Cardiac muscle cell (in vitro differentiated cells and primary cell): ENCODE measurements around the gene SMARCA4. TPM values are rescaled to one million over a fixed set of nuclear protein-coding genes. Genes with fewer than 3 reads are reported as not detected.

ENCODE experiments used
- DNase-seq, 2 donors: peaks; one replicate each; pipeline versions ENCODE4 v3.0.0 to v3.0.0-alpha.2; 2010 to 2017; ENCODE audit warnings: low read depth in 1 of 2, low spot score in 1 of 2
- H3K27ac ChIP-seq: fragments of 200-600 bp; sonication (generic); 2 replicates; pipeline ENCODE4 v1.5.1; 2016
- H3K27me3 ChIP-seq: fragments of 200-600 bp; sonication (generic); 2 replicates; pipeline ENCODE4 v1.6.0; 2016; ENCODE audit warnings: control low read depth
- H3K36me3 ChIP-seq: fragments of 200-600 bp; sonication (generic); 2 replicates; pipeline ENCODE4 v1.5.1; 2016; ENCODE audit warnings: control low read depth
- H3K4me1 ChIP-seq: fragments of 200-600 bp; sonication (generic); 2 replicates; pipeline ENCODE4 v1.8.1; 2017; ENCODE audit warnings: low read depth, mild to moderate bottlenecking, mixed run types
- H3K4me3 ChIP-seq: fragments of 200-600 bp; sonication (generic); 2 replicates; pipeline ENCODE4 v1.5.1; 2016; ENCODE audit warnings: mild to moderate bottlenecking
- H3K9me3 ChIP-seq: fragments of 200-600 bp; sonication (generic); 2 replicates; pipeline ENCODE4 v1.5.1; 2017; ENCODE audit warnings: low read depth, mild to moderate bottlenecking, control low read depth
- polyA plus RNA-seq: library from polyadenylated mRNA; unstranded; fragments of >200 nt; fragmentation: Nextera tagmentation; extraction: Ambion mirVana; gene quantifications from 2 replicates; pipeline ENCODE4 v1.2.1, GENCODE V29; 2016
- total RNA-seq: library from RNA; depleted of rRNA; stranded (reverse); fragments of >200 nt; gene quantifications from 2 replicates; pipeline ENCODE4 v1.2.3, GENCODE V29; 2016
- TF ChIP-seq, protein P1 (sequence below): IDR thresholded peaks from 2 replicates; pipeline ENCODE4 v1.5.1; 2012; ENCODE audit warnings: low read depth, mild to moderate bottlenecking, low read length

SMARCA4 gene
- total and polyA plus RNA-seq, 2 experiments from 2014 or later = 178 to 212 TPM

DNA sequence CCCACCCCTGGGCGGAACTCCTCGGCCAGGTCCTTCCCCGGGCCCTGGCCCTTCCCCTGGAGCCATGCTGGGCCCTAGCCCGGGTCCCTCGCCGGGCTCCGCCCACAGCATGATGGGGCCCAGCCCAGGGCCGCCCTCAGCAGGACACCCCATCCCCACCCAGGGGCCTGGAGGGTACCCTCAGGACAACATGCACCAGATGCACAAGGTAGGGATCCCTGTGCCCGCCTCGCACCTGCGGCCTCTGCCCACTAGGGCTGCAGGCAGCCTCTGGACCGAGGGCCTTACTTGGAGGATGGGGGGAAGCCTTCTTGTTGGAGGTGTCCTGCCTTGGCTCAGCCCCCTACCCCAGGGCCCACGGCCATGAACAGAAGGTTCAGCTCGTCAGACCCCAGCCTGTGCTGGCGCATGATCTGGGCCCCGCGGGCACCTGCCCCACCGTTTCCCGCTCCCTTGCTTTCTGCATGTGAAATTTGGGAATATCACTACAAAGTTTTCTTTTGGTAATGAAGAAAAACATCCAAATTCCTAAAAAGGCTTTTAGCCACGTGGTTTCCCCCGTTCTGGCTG is 23.4 kb downstream of the SMARCA4 start:
- DNase-seq = no peak
- Histone ChIP-seq H3K36me3 (peaks cover 29% of the 10 kb centered on the region), H3K4me1 (no peaks in the 10 kb centered on the region), H3K9me3 (no peaks in the 10 kb centered on the region), H3K27me3 (no peaks in the 10 kb centered on the region), H3K27ac (no peak overlapping the region), H3K4me3 (no peak overlapping the region)
- TF ChIP-seq, protein P1, sequence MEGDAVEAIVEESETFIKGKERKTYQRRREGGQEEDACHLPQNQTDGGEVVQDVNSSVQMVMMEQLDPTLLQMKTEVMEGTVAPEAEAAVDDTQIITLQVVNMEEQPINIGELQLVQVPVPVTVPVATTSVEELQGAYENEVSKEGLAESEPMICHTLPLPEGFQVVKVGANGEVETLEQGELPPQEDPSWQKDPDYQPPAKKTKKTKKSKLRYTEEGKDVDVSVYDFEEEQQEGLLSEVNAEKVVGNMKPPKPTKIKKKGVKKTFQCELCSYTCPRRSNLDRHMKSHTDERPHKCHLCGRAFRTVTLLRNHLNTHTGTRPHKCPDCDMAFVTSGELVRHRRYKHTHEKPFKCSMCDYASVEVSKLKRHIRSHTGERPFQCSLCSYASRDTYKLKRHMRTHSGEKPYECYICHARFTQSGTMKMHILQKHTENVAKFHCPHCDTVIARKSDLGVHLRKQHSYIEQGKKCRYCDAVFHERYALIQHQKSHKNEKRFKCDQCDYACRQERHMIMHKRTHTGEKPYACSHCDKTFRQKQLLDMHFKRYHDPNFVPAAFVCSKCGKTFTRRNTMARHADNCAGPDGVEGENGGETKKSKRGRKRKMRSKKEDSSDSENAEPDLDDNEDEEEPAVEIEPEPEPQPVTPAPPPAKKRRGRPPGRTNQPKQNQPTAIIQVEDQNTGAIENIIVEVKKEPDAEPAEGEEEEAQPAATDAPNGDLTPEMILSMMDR = no peak

DNA sequence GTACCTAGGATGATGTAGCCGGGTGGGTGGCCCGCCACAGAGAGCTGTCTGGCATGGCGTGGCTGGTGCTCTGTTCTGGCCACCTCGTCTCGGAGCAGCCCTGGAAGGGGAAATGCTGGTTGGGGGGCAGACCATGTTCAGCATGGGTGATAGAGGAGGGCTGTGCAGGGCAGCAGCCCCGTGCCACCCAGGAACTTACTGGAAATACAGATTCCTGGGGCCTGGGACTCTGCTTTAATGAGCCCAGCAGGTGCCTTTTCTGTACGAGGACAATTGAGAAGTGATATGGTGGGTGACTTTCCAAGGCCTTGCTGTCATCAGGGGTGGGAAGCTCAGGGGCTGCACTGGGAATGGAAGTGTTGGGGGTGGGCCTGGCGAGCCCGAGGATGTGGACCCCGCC is 24.7 kb downstream of the SMARCA4 start:
- H3K4me3 ChIP-seq = no peak overlapping the region
- H3K4me1 ChIP-seq = no peaks in the 10 kb centered on the region
- DNase-seq = no peak
- H3K27ac ChIP-seq = no peak overlapping the region
- no peaks in the 10 kb centered on the region for H3K9me3 ChIP-seq
- peaks cover 37% of the 10 kb centered on the region for H3K36me3 ChIP-seq
- no peaks in the 10 kb centered on the region for H3K27me3 ChIP-seq
- TF ChIP-seq, protein P1 = no peak

DNA sequence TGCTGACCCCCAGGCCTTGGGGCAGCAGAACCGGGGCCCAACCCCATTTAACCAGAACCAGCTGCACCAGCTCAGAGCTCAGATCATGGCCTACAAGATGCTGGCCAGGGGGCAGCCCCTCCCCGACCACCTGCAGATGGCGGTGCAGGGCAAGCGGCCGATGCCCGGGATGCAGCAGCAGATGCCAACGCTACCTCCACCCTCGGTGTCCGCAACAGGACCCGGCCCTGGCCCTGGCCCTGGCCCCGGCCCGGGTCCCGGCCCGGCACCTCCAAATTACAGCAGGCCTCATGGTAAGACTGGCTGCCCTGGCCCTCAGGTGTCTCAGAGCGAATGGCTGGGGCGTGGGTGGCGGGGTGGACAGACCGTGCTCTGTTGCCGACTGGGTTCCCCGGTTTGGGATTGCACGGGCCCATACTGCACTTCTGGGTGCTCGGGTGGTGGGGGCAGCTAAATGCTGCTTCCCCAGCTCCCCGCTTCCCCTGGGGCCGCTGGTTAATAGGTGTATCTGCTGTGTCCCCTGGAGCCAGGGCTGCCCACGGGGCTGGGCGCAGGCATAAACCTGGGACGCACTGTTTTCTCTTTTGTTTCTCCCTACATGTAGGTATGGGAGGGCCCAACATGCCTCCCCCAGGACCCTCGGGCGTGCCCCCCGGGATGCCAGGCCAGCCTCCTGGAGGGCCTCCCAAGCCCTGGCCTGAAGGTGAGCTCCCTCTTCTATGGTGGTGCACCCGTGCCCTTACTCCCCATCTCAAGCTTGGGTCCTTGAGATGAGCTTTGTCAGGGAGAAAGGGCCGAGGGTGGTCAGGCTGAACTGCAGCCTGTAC is 25.7 kb downstream of the SMARCA4 start:
- H3K36me3 ChIP-seq = peaks cover 47% of the 10 kb centered on the region
- TF ChIP-seq, protein P1 = no peak
- no peak overlapping the region for H3K4me3 ChIP-seq
- no peaks in the 10 kb centered on the region for H3K27me3 ChIP-seq
- H3K27ac ChIP-seq = no peak overlapping the region
- no peak for DNase-seq
- H3K4me1 ChIP-seq = no peaks in the 10 kb centered on the region
- H3K9me3 ChIP-seq = no peaks in the 10 kb centered on the region

DNA sequence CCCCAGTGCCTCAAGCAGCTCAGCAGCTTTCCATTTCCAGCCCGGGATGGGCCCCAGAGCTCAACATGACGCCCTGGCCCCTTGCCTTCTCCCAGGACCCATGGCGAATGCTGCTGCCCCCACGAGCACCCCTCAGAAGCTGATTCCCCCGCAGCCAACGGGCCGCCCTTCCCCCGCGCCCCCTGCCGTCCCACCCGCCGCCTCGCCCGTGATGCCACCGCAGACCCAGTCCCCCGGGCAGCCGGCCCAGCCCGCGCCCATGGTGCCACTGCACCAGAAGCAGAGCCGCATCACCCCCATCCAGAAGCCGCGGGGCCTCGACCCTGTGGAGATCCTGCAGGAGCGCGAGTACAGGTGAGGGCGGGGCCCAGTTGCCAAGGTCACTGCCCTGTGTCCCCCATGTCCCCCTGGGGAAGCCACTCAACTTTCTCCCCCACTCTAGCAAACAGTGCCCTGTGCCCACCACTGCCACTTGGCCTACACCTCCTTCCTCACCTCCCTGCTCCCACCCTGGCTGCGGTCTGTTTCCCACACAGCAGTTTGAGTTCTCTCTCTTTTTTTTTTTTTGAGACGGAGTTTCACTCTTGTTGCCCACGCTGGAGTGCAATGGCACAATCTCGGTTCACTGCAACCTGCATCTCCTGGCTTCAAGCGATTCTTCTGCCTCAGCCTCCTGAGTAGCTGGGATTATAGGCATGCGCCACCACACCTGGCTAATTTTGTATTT is 26.9 kb downstream of the SMARCA4 start:
- Histone ChIP-seq H3K4me3 (no peak overlapping the region), H3K9me3 (no peaks in the 10 kb centered on the region), H3K27me3 (no peaks in the 10 kb centered on the region), H3K27ac (no peak overlapping the region), H3K4me1 (no peaks in the 10 kb centered on the region), H3K36me3 (peaks cover 48% of the 10 kb centered on the region)
- DNase-seq = no peak
- TF ChIP-seq, protein P1 = no peak

DNA sequence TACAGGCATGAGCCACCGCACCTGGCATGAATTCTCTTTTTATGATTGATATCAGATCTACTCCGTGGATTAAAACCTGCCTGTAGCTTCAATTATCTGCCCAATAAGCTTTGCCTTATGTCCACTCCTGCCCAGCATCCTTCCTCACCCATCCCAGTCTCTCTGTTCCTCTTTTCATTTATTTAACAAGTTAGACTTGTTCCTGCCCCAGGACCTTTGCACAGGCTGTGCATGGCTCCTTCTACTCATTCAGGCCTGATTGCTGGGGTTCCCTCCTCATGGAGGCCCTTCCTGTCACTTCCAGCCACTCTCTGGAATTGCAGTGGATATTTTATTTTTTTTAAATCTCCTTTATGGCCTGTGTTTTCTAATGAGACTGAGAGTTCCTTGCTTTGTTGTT is 27.6 kb downstream of the SMARCA4 start:
- H3K27me3 ChIP-seq = no peaks in the 10 kb centered on the region
- H3K27ac ChIP-seq = no peak overlapping the region
- no peak overlapping the region for H3K4me3 ChIP-seq
- no peak for DNase-seq
- peaks cover 54% of the 10 kb centered on the region for H3K36me3 ChIP-seq
- H3K9me3 ChIP-seq = no peaks in the 10 kb centered on the region
- TF ChIP-seq, protein P1 = no peak
- H3K4me1 ChIP-seq = no peaks in the 10 kb centered on the region
